CD1c-positive myeloid dendritic cell (primary cell): ENCODE results near the gene TMC8.

ENCODE experiments used
- DNase-seq: peaks from one replicate; pipeline ENCODE4 v3.0.0-alpha.2; 2016; ENCODE audit errors: extremely low spot score

TMC8 gene

GRCh38 chr17:78124081-78124835, 6.3 kb upstream of the TMC8 start:
- peak; percentile 58 for DNase-seq

GRCh38 chr17:78124836-78125137, 5.8 kb upstream of the TMC8 start:
- no peak for DNase-seq

GRCh38 chr17:78125138-78125913, 5.2 kb upstream of the TMC8 start:
- peak; percentile 26 for DNase-seq

- DNase-seq = no peak
Measured at GRCh38 chr17:78125976-78126894, 4.3 kb upstream of the TMC8 start.

DNA sequence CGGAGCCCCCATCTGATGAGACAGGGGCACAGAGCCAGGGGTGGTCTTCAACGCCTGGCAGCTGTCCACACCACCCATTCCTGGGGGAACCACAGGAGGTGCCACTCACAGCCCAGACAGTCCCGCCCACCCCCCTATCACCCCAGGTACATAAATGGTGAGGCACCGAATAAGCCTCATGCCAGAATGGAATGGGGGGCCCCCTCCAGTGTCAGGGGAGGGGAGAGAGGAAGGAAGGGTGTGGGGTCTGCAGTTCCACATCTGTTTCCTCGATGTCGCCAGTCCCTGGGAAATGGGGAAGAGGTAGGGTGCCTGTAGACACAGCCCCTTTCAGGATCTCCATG, 3.7 kb upstream of the TMC8 start:
- DNase-seq = no peak

- peak; percentile 88 for DNase-seq
Measured at GRCh38 chr17:78127239-78127887, 3.2 kb upstream of the TMC8 start.

- DNase-seq = no peak
Measured at GRCh38 chr17:78127888-78128550, 2.6 kb upstream of the TMC8 start.

- DNase-seq = peak; percentile 74
Measured at GRCh38 chr17:78128551-78129350, 1.8 kb upstream of the TMC8 start, which contains the start of gene TMC6. TSS of gene TMC6 (minus strand) at chr17:78128755. CDS start at chr17:78126832, 1,923 bp downstream.

- peak; percentile 37 for DNase-seq
Measured at GRCh38 chr17:78129351-78130089, 1.1 kb upstream of the TMC8 start.

DNA sequence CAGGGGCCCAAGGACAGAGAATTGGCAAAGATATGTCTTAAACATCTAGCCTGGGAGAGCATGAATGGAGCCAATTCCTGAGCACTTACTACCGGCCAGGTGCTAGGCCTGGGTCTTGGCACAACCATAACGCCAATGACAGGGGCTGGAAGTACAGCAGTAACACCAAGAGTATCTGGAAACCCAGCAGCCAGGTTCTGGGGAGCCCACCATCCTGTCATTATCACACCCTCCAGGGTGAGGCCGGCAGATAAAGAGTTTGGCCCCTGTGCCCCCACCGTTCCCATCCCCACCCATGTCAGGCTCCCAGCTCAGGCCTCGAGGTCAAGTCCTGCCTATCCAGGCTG, 508 bp upstream of the TMC8 start:
- DNase-seq = no peak

DNA sequence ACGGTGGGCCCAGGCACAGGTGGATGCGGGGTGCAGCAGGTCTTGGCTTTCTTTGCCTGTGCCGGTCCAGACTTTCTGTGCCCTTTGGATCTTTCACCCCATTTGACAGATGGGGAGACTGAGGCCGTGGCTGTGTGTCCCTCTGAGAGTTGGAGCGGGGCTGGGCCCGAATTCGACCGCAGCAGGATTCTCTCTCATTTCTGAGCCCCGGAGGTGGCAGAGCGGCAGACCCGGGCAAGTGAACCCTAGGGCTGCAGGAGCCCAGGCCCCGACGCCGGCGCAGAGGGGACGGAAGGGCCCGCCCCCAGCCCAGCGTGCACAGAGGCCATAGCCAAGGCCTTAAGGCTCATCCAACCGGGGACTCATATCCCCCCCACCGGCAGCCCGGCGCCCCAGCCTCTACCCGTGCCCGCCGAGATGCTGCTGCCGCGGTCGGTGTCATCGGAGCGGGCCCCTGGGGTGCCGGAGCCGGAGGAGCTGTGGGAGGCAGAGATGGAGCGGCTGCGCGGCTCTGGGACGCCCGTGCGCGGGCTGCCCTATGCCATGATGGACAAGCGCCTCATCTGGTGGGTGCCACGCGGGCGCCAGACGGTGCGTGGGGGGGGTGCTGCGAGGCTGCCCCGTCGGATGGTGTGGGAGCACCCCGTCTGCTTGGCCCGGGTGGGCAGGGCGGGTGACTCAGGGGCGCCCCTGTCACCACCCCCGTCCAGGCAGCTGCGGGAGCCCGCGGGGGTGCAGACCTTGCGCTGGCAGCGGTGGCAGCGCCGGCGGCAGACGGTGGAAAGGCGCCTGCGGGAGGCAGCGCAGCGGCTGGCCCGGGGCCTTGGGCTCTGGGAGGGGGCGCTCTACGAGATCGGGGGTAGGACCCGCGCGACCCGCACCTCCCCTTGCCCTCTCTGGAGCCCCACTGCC, 857 bp downstream of the TMC8 start:
- DNase-seq = peak; percentile 66

GRCh38 chr17:78132084-78132676, 1.6 kb downstream of the TMC8 start:
- DNase-seq = peak; percentile 41

GRCh38 chr17:78132767-78133178, 2.2 kb downstream of the TMC8 start:
- DNase-seq = no peak

DNA sequence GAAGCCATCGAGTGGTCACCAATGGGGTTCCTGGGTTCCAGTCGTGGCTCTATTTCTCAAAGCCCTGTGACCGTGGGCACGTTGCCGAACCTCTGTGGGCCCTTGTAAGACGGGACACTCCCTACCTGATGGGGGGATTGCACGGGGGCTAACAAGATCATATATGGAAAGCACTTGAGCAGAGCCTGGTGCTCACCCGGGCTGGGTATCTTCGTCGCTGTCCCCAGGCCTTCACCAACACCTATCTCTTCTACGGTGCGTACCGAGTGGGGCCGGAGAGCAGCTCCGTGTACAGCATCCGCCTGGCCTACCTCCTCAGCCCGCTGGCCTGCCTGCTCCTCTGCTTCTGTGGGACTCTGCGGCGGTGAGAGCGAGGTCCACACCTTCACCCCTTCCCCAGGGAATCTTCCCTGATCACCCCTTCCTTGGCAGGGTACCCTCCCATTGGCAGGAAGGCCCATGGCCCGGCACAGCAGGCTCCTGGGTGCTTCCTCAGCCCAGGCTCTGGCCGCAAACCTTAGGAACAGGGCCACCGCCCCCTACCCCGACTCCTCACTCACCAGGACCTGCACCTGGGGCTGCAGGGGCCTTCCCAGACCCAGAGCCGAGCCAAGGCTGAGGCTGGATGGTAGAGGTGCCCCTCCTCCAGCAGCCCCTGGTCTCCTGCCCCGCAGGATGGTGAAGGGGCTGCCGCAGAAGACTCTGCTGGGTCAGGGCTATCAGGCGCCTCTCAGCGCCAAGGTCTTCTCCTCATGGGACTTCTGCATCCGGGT, 2.8 kb downstream of the TMC8 start:
- no peak for DNase-seq

GRCh38 chr17:78133971-78134898, 3.7 kb downstream of the TMC8 start:
- DNase-seq = peak; percentile 64

GRCh38 chr17:78134899-78135385, 4.4 kb downstream of the TMC8 start:
- DNase-seq = no peak
